Measurements from ENCODE around the gene PALB2. TPM values are rescaled to one million over a fixed set of nuclear protein-coding genes. Genes with fewer than 3 reads are reported as not detected.
A peak's percentile ranks its signal among the peaks of the same experiment; 100 is the strongest.

PALB2 gene
- total and polyA plus RNA-seq, 9 of the 15 experiments (the other 6 are each of a cell fraction or from before 2014, with no cell fraction given), result 7.0 to 25.8 (median 15.2) TPM

- peak in 1 of 2 experiments; percentile 46; a peak in 1 of 4 replicates for TF ChIP-seq ZNF318 (IDR thresholded peaks at IDR 0.05; ENCODE audit: borderline replicate concordance in 1 of 2, low read depth in 1 of 2)
- peak; percentile 81 for TF ChIP-seq ZNF699 (CRISPR knock-in tag; IDR thresholded peaks at IDR 0.05; ENCODE audit: insufficient replicate concordance)
- no peak for TF ChIP-seq ATF1 (CRISPR knock-in tag; IDR thresholded peaks at IDR 0.05)
- TF ChIP-seq ATF1 (tag; IDR thresholded peaks at IDR 0.05), result peak; percentile 90
- TF ChIP-seq ZNF445 (CRISPR knock-in tag; IDR thresholded peaks at IDR 0.05; ENCODE audit: low read depth), result peak; percentile 97
- TF ChIP-seq SMARCA4 (IDR thresholded peaks at IDR 0.05), result peak; percentile 88
- TF ChIP-seq ZNF395 (CRISPR knock-in tag; IDR thresholded peaks at IDR 0.05), result peak; percentile 100
- TF ChIP-seq PHB (CRISPR knock-in tag; IDR thresholded peaks at IDR 0.05), result no peak
- TF ChIP-seq ELF1 (tag; IDR thresholded peaks at IDR 0.05), result peak; percentile 55; the same call in 1 of the 2 replicates
- peak; percentile 98 for TF ChIP-seq MECOM (CRISPR knock-in tag; IDR thresholded peaks at IDR 0.05)
- peak; percentile 95 for TF ChIP-seq FOXJ2 (tag; IDR thresholded peaks at IDR 0.05)
- TF ChIP-seq ESRRB (CRISPR knock-in tag; IDR thresholded peaks at IDR 0.05; ENCODE audit: borderline replicate concordance), result peak; percentile 70; the same call in 1 of the 2 replicates
- no peak for TF ChIP-seq TAF1 (IDR thresholded peaks at IDR 0.05; ENCODE audit: control insufficient read depth, extremely low read depth, insufficient read depth, low read length, severe bottlenecking)
- peak; percentile 90; the same call in 1 of the 2 replicates for TF ChIP-seq HOXB6 (CRISPR knock-in tag; IDR thresholded peaks at IDR 0.05; ENCODE audit: borderline replicate concordance)
- peak; percentile 17 to 64; a peak in 1 of 4 replicates for TF ChIP-seq MLLT1 (IDR thresholded peaks at IDR 0.05)
- peak; percentile 20; the same call in 1 of the 2 replicates for TF ChIP-seq FOXM1 (IDR thresholded peaks at IDR 0.05; ENCODE audit: low read depth)
- no peak for TF ChIP-seq FOXM1 (CRISPR knock-in tag; IDR thresholded peaks at IDR 0.05; ENCODE audit: low read depth)
Measured at GRCh38 chr16:23597003-23597756, 43.9 kb downstream of the PALB2 start (continued).

Data from K562 (cell line).